ENCODE data around the gene MAGI3. TPM values are rescaled to one million over a fixed set of nuclear protein-coding genes. Genes with fewer than 3 reads are reported as not detected.
"Not testable (repeated sequence)": the region's sequence is repeated elsewhere in the genome, so short reads cannot be mapped to it uniquely, and the experiment has no call there.

MAGI3 gene
- total RNA-seq, 1 donor from 2014 or later, result 5.4 TPM

DNA sequence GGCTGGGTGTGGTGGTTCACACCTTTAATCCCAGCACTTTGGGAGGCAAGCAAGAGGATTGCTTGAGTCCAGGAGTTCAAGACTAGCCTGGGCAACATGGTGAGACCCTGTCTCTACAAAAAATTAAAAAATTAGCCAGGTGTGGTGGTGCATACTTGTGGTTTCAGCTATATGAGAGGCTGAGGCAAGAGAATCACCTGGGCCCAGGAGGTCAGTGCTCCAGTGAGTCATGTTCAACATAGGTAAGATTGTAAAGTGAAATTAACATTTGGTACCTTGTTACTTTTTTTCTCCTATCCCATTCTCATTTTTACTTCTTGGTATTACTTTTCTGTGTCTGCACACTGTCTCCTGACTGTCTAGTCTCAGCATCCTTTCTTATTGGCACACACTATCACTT is 19.0 kb downstream of the MAGI3 start:
- H3K4me1 ChIP-seq, result peaks cover 8% of the 10 kb centered on the region
- H3K27me3 ChIP-seq (ENCODE audit: low read depth), result no peaks in the 10 kb centered on the region
- H3K27ac ChIP-seq (replicated peaks), result no peak overlapping the region
- H3K4me3 ChIP-seq, result no peak overlapping the region
- no peaks in the 10 kb centered on the region for H3K36me3 ChIP-seq
- peaks cover 14% of the 10 kb centered on the region for H3K9me3 ChIP-seq (replicated peaks)
- no peak for DNase-seq
- intact Hi-C loops (cut with micrococcal nuclease), result no loop called here
- no peak for TF ChIP-seq CTCF (IDR thresholded peaks at IDR 0.05; ENCODE audit: borderline replicate concordance)

DNA sequence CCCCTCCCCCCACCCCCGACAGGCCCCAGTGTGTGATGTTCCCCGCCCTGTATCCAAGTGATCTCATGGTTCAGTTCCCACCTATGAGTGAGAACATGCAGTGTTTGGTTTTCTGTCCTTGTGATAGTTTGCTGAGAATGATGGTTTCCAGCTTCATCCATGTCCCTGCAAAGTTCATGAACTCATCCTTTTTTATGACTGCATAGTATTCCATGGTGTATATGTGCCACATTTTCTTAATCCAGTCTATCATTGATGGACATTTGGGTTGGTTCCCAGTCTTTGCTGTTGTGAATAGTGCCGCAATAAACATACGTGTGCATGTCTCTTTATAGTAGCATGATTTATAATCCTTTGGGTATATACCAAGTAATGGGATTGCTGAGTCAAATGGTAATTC is 21.7 kb downstream of the MAGI3 start:
- peaks cover 14% of the 10 kb centered on the region for H3K9me3 ChIP-seq (replicated peaks)
- H3K4me1 ChIP-seq; intact Hi-C loops (cut with micrococcal nuclease); H3K27ac ChIP-seq (replicated peaks); H3K27me3 ChIP-seq (ENCODE audit: low read depth); H3K4me3 ChIP-seq; H3K36me3 ChIP-seq; DNase-seq: not testable (repeated sequence)

DNA sequence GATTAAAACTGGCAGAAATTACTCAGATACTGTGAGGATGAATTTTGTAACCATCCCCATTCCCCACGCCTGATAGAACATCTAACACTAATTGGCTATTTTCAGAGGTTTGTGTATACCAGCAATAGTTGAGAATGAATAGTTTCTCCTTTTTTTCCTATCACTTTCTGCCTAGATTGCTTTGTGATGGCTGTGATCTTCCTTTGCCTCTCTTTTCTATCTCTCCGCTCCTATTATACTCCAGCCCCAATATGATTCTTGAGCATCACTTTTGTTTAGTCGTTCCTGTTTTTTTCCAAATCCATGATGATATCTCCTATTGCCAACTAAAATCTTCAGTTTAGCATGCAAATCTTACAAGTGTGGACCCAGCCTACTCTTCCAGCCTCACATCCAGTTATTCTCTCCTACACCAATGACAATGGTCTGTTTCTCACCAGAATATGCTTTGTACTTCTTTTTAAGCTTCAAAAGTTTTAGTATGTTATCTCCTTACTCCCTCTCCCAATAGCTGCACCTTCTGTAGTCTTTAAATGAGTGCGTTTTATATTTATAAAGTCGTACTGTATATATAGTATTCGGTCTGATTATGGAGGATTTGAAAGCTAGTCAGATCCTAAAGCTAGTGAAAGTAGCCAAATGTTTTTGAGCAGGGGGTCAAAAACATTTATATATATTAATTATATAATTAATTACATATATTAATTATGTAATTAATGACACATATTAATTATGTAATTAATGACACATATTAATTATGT is 25.2 kb downstream of the MAGI3 start:
- no peak for TF ChIP-seq CTCF (IDR thresholded peaks at IDR 0.05; ENCODE audit: borderline replicate concordance)
- intact Hi-C loops (cut with micrococcal nuclease), result no loop called here
- no peaks in the 10 kb centered on the region for H3K27me3 ChIP-seq (ENCODE audit: low read depth)
- no peak for DNase-seq
- no peak overlapping the region for H3K27ac ChIP-seq (replicated peaks)
- H3K4me1 ChIP-seq, result peaks cover 10% of the 10 kb centered on the region
- H3K36me3 ChIP-seq, result no peaks in the 10 kb centered on the region
- peaks cover 20% of the 10 kb centered on the region for H3K9me3 ChIP-seq (replicated peaks)
- H3K4me3 ChIP-seq, result no peak overlapping the region

DNA sequence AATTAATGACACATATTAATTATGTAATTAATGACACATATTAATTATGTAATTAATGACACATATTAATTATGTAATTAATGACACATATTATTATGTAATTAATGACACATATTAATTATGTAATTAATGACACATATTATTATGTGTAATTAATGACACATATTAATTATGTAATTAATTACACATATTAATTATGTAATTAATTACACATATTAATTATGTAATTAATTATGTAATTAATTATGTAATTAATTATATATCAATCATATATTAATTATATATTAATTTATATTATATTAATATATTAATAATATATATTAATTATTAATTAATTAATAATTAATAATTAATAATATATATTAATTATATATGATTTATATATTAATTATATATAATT is 25.8 kb downstream of the MAGI3 start:
- H3K4me3 ChIP-seq; H3K27me3 ChIP-seq (ENCODE audit: low read depth); DNase-seq; H3K27ac ChIP-seq (replicated peaks); intact Hi-C loops (cut with micrococcal nuclease); H3K4me1 ChIP-seq; H3K36me3 ChIP-seq: not testable (repeated sequence)
- H3K9me3 ChIP-seq (replicated peaks), result peaks cover 20% of the 10 kb centered on the region

DNA sequence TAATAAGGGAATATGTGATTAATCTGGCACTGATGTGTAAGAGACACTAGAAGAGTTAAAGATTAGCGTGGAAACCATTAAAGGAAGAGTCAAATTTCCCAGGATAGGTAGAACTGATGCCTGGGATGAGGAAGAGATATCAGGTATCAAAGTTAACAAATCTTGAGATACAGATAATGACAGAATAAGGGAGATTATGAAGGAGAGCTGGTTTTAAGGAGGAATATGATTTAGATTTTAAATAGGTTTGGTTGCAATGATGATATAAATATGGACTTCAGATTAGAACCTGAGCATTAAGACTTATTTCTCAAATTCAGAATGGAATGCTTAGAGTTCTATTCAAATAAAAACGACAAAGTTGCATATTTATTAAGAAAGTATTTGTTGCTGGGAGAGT is 26.2 kb downstream of the MAGI3 start:
- peaks cover 7% of the 10 kb centered on the region for H3K4me1 ChIP-seq
- no peak for DNase-seq
- intact Hi-C loops (cut with micrococcal nuclease), result no loop called here
- H3K27me3 ChIP-seq (ENCODE audit: low read depth), result no peaks in the 10 kb centered on the region
- no peak overlapping the region for H3K27ac ChIP-seq (replicated peaks)
- no peak for TF ChIP-seq CTCF (IDR thresholded peaks at IDR 0.05; ENCODE audit: borderline replicate concordance)
- H3K4me3 ChIP-seq, result no peak overlapping the region
- peaks cover 20% of the 10 kb centered on the region for H3K9me3 ChIP-seq (replicated peaks)
- no peaks in the 10 kb centered on the region for H3K36me3 ChIP-seq

DNA sequence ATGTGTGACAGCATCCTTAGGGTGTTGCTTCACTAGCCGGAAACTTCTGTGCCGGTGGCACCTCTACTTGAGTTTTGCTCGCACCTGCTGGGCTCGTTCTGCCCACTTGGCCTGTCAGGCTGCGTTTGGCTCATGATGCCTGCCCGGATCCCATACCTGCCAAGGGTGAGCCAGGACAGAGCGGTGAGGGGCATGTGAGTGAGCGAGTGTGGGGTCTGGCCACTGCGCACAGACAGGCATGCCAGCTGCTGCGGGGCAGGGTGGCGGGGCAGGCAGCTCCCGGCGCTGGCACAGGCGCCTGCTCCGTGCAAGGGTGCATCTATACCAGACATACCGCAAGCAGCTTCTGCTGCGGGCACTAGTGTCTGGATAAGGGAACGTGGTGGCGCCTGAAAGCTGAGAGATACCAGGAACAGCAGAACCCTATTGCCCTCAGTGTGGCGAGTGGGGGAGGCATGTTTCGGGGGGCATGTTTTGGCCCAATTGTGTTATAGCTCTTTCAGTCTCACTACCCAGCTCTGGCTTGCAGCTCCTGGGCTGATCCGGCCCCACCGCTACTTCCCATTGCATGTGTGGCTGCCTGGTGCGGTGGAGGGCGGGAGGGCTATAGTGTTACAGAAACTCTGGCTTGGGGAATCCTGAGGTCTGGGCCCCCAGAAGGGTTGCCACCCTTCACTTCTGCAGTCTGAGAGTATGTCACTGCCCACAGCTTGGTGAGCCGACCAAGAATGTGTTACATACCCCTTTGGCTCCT is 32.2 kb downstream of the MAGI3 start:
- Histone ChIP-seq H3K4me3 (no peak overlapping the region), H3K36me3 (no peaks in the 10 kb centered on the region), H3K27me3 (ENCODE audit: low read depth) (no peaks in the 10 kb centered on the region), H3K27ac (replicated peaks) (no peak overlapping the region), H3K4me1 (peaks cover 7% of the 10 kb centered on the region), H3K9me3 (replicated peaks) (peaks cover 36% of the 10 kb centered on the region)
- TF ChIP-seq CTCF (IDR thresholded peaks at IDR 0.05; ENCODE audit: borderline replicate concordance), result no peak
- intact Hi-C loops (cut with micrococcal nuclease), result no loop called here
- DNase-seq, result no peak

Measured in left ventricle myocardium inferior (tissue), 1 donor.